Astrocyte (in vitro differentiated cells and primary cell): ENCODE measurements around the gene CD40. TPM values are rescaled to one million over a fixed set of nuclear protein-coding genes. Genes with fewer than 3 reads are reported as not detected.

ENCODE experiments used
- DNase-seq: peaks from one replicate; pipeline ENCODE4 v3.0.0-alpha.2; 2010; ENCODE audit warnings: low read depth
- FAIRE-seq: peaks from 2 replicates; lab custom pipeline; 2011; peaks lifted over from hg19 to GRCh38; lab: Jason Lieb, UNC
- H2AFZ ChIP-seq: 2 replicates; pipeline ENCODE4 v1.6.0; 2012; ENCODE audit warnings: low read depth, low read length, inconsistent platforms
- H3K27ac ChIP-seq: 2 replicates; pipeline ENCODE4 v1.5.1; 2011; ENCODE audit warnings: low read depth, low read length, inconsistent platforms
- H3K27me3 ChIP-seq: 2 replicates; pipeline ENCODE4 v1.6.0; 2011; ENCODE audit warnings: low read length, inconsistent platforms; ENCODE audit not compliant: insufficient read depth
- H3K36me3 ChIP-seq: 2 replicates; pipeline ENCODE4 v1.5.1; 2011; ENCODE audit warnings: low read length, inconsistent platforms; ENCODE audit not compliant: insufficient read depth
- H3K4me1 ChIP-seq: 2 replicates; pipeline ENCODE4 v1.5.1; 2011; ENCODE audit warnings: low read length, inconsistent platforms; ENCODE audit not compliant: insufficient read depth
- H3K4me2 ChIP-seq: 2 replicates; pipeline ENCODE4 v1.6.0; 2012; ENCODE audit warnings: low read length, inconsistent platforms
- H3K4me3 ChIP-seq: 2 replicates; pipeline ENCODE4 v1.5.1; 2011; ENCODE audit warnings: low read depth, mild to moderate bottlenecking, low read length, inconsistent platforms; ENCODE audit not compliant: insufficient read depth
- H3K79me2 ChIP-seq: 2 replicates; pipeline ENCODE4 v1.6.0; 2012; ENCODE audit warnings: mild to moderate bottlenecking, low read length, inconsistent platforms; ENCODE audit not compliant: insufficient read depth
- H3K9ac ChIP-seq: 2 replicates; pipeline ENCODE4 v1.6.0; 2012; ENCODE audit warnings: mild to moderate bottlenecking, low read length, inconsistent platforms
- H3K9me3 ChIP-seq: 2 replicates; pipeline ENCODE4 v1.5.1; 2012; ENCODE audit warnings: low read depth, mild to moderate bottlenecking, low read length, inconsistent platforms; ENCODE audit not compliant: insufficient read depth
- H4K20me1 ChIP-seq: 2 replicates; pipeline ENCODE4 v1.6.0; 2012; ENCODE audit warnings: low read length, inconsistent platforms; ENCODE audit not compliant: insufficient read depth
- H3K27ac Mint-ChIP-seq: one replicate; pipeline ENCODE4 v1.8.0; 2021; ENCODE audit warnings: mild to moderate bottlenecking, mixed read lengths; ENCODE audit not compliant: unreplicated experiment
- H3K27me3 Mint-ChIP-seq: one replicate; pipeline ENCODE4 v1.8.0; 2021; ENCODE audit warnings: low read depth, mixed read lengths; ENCODE audit not compliant: unreplicated experiment
- H3K36me3 Mint-ChIP-seq: one replicate; pipeline ENCODE4 v1.8.0; 2021; ENCODE audit warnings: low read depth, mixed read lengths; ENCODE audit not compliant: unreplicated experiment
- H3K4me1 Mint-ChIP-seq: one replicate; pipeline ENCODE4 v1.8.0; 2021; ENCODE audit warnings: low read depth, mixed read lengths; ENCODE audit not compliant: unreplicated experiment
- H3K4me3 Mint-ChIP-seq: one replicate; pipeline ENCODE4 v1.8.0; 2021; ENCODE audit warnings: mild to moderate bottlenecking, moderate library complexity, mixed read lengths; ENCODE audit not compliant: unreplicated experiment
- H3K9me3 Mint-ChIP-seq: one replicate; pipeline ENCODE4 v1.8.0; 2021; ENCODE audit warnings: mild to moderate bottlenecking, mixed read lengths; ENCODE audit not compliant: unreplicated experiment
- CTCF ChIP-seq: IDR thresholded peaks from 2 replicates; pipeline ENCODE4 v1.5.1; 2011; ENCODE audit warnings: low read depth, mild to moderate bottlenecking, inconsistent platforms, low read length, moderate library complexity; ENCODE audit not compliant: insufficient read depth
- EZH2 ChIP-seq: IDR thresholded peaks from 2 replicates; pipeline ENCODE4 v1.6.1; 2012; ENCODE audit warnings: mild to moderate bottlenecking, low read length, inconsistent platforms; ENCODE audit not compliant: insufficient read depth
- total RNA-seq: library from RNA; stranded (reverse); gene quantifications from 2 replicates; pipeline ENCODE4 v1.2.1, GENCODE V29; 2021

The CD40 gene
- total RNA-seq, 1 donor from 2014 or later: 2.3 TPM

GRCh38 chr20:46087161-46087560 lies 31.0 kb upstream of the CD40 start:
- no peaks in the 10 kb centered on the region for H3K27me3 Mint-ChIP-seq
- H3K27ac Mint-ChIP-seq: no peak overlapping the region
- peaks cover 8% of the 10 kb centered on the region for H3K4me1 ChIP-seq
- peaks cover 28% of the 10 kb centered on the region for H3K4me1 Mint-ChIP-seq
- no peaks in the 10 kb centered on the region for H3K36me3 ChIP-seq
- no peak overlapping the region for H3K4me2 ChIP-seq
- no peak overlapping the region for H3K4me3 Mint-ChIP-seq
- TF ChIP-seq EZH2 (no peak), CTCF (peak; percentile 42)
- no peak overlapping the region for H3K9ac ChIP-seq
- H3K27ac ChIP-seq: no peak overlapping the region
- peaks cover 74% of the 10 kb centered on the region for H3K79me2 ChIP-seq
- no peaks in the 10 kb centered on the region for H3K36me3 Mint-ChIP-seq
- no peaks in the 10 kb centered on the region for H3K9me3 ChIP-seq
- no peak for DNase-seq
- FAIRE-seq: no peak
- H2AFZ ChIP-seq: no peak overlapping the region
- H4K20me1 ChIP-seq: peaks cover 71% of the 10 kb centered on the region
- H3K4me3 ChIP-seq: no peak overlapping the region
- no peaks in the 10 kb centered on the region for H3K9me3 Mint-ChIP-seq
- no peaks in the 10 kb centered on the region for H3K27me3 ChIP-seq

GRCh38 chr20:46088409-46089166 lies 29.5 kb upstream of the CD40 start:
- H3K9me3 Mint-ChIP-seq: no peaks in the 10 kb centered on the region
- H3K27ac Mint-ChIP-seq: peak overlapping the region; percentile 91
- FAIRE-seq: no peak
- no peaks in the 10 kb centered on the region for H3K36me3 ChIP-seq
- DNase-seq: peak; percentile 19
- H3K79me2 ChIP-seq: peaks cover 60% of the 10 kb centered on the region
- peak overlapping the region; percentile 88 for H2AFZ ChIP-seq
- H3K4me3 Mint-ChIP-seq: peak overlapping the region; percentile 88
- no peaks in the 10 kb centered on the region for H3K36me3 Mint-ChIP-seq
- H3K4me1 ChIP-seq: peaks cover 8% of the 10 kb centered on the region
- peaks cover 20% of the 10 kb centered on the region for H3K4me1 Mint-ChIP-seq
- H3K27me3 ChIP-seq: no peaks in the 10 kb centered on the region
- no peak for TF ChIP-seq EZH2
- no peak for TF ChIP-seq CTCF
- H3K27me3 Mint-ChIP-seq: no peaks in the 10 kb centered on the region
- peak overlapping the region; percentile 96 for H3K4me2 ChIP-seq
- H3K9me3 ChIP-seq: no peaks in the 10 kb centered on the region
- H3K9ac ChIP-seq: peak overlapping the region; percentile 94
- H3K27ac ChIP-seq: peak overlapping the region; percentile 98
- H3K4me3 ChIP-seq: peak overlapping the region; percentile 84
- peaks cover 57% of the 10 kb centered on the region for H4K20me1 ChIP-seq

GRCh38 chr20:46089167-46089416 lies 29.0 kb upstream of the CD40 start:
- FAIRE-seq: no peak
- H3K4me1 Mint-ChIP-seq: peaks cover 20% of the 10 kb centered on the region

More at GRCh38 chr20:46089167-46089416, 29.0 kb upstream of the CD40 start:
- Histone ChIP-seq H3K9ac (peak overlapping the region; percentile 94), H3K79me2 (peaks cover 55% of the 10 kb centered on the region), H3K4me3 (peak overlapping the region; percentile 84), H2AFZ (peak overlapping the region; percentile 88), H3K4me1 (peaks cover 8% of the 10 kb centered on the region), H3K9me3 (no peaks in the 10 kb centered on the region), H3K4me2 (peak overlapping the region; percentile 96), H3K27me3 (no peaks in the 10 kb centered on the region), H4K20me1 (peaks cover 52% of the 10 kb centered on the region), H3K27ac (peak overlapping the region; percentile 98), H3K36me3 (no peaks in the 10 kb centered on the region)
- H3K4me3 Mint-ChIP-seq: peak overlapping the region; percentile 88
- H3K36me3 Mint-ChIP-seq: no peaks in the 10 kb centered on the region
- H3K27ac Mint-ChIP-seq: peak overlapping the region; percentile 91
- no peaks in the 10 kb centered on the region for H3K27me3 Mint-ChIP-seq
- DNase-seq: peak; percentile 18
- H3K9me3 Mint-ChIP-seq: no peaks in the 10 kb centered on the region
- TF ChIP-seq CTCF (no peak), EZH2 (no peak)
